ENCODE measurements around the gene KIAA1549.

Gene KIAA1549

GRCh38 chr7:138974103-138974502, 7.1 kb downstream of the KIAA1549 start:
- Histone ChIP-seq H3K4me3 (no peak overlapping the region), H3K27ac (no peak overlapping the region), H3K36me3 (no peaks in the 10 kb centered on the region), H3K27me3 (peaks cover 0 to 21% of the 10 kb centered on the region in 2 donors), H3K4me1 (no peaks in the 10 kb centered on the region), H3K9me3 (no peaks in the 10 kb centered on the region)
- intact Hi-C loops (cut with DNase I; ENCODE audit: low total_unique reads), result no loop called here
- TF ChIP-seq CTCF (IDR thresholded peaks at IDR 0.05), result no peak
- DNase-seq, result no peak

- Histone ChIP-seq H3K4me3 (no peak overlapping the region), H3K4me1 (no peaks in the 10 kb centered on the region), H3K9me3 (no peaks in the 10 kb centered on the region), H3K27ac (no peak overlapping the region), H3K27me3 (peaks cover 0 to 11% of the 10 kb centered on the region in 2 donors), H3K36me3 (no peaks in the 10 kb centered on the region)
- no peak for DNase-seq
- intact Hi-C loops (cut with DNase I; ENCODE audit: low total_unique reads), result no loop called here
- TF ChIP-seq CTCF (IDR thresholded peaks at IDR 0.05), result no peak
Observed at GRCh38 chr7:138970952-138971351, 10.2 kb downstream of the KIAA1549 start.

GRCh38 chr7:138970446-138970845, 10.7 kb downstream of the KIAA1549 start:
- intact Hi-C loops (cut with DNase I; ENCODE audit: low total_unique reads), result no loop called here
- DNase-seq, result no peak
- Histone ChIP-seq H3K36me3 (no peaks in the 10 kb centered on the region), H3K9me3 (no peaks in the 10 kb centered on the region), H3K27me3 (peaks cover 0 to 9% of the 10 kb centered on the region in 2 donors), H3K27ac (no peak overlapping the region), H3K4me3 (no peak overlapping the region), H3K4me1 (no peaks in the 10 kb centered on the region)
- no peak for TF ChIP-seq CTCF (IDR thresholded peaks at IDR 0.05)

- Histone ChIP-seq H3K4me1 (no peaks in the 10 kb centered on the region), H3K36me3 (no peaks in the 10 kb centered on the region), H3K27me3 (no peaks in the 10 kb centered on the region), H3K27ac (no peak overlapping the region), H3K4me3 (no peak overlapping the region), H3K9me3 (no peaks in the 10 kb centered on the region)
- intact Hi-C loops (cut with DNase I; ENCODE audit: low total_unique reads), result no loop called here
- TF ChIP-seq CTCF (IDR thresholded peaks at IDR 0.05), result no peak
- no peak for DNase-seq
Observed at GRCh38 chr7:138967159-138967558, 14.0 kb downstream of the KIAA1549 start.

- Histone ChIP-seq H3K27me3 (no peaks in the 10 kb centered on the region), H3K4me1 (peaks cover 0 to 2% (median 0%) of the 10 kb centered on the region in 4 donors), H3K9me3 (no peaks in the 10 kb centered on the region), H3K4me3 (no peak overlapping the region), H3K36me3 (no peaks in the 10 kb centered on the region), H3K27ac (no peak overlapping the region)
- DNase-seq, result no peak
- no peak for TF ChIP-seq CTCF (IDR thresholded peaks at IDR 0.05)
- intact Hi-C loops (cut with DNase I; ENCODE audit: low total_unique reads), result no loop called here
Observed at GRCh38 chr7:138964624-138965436, 16.4 kb downstream of the KIAA1549 start.
